ENCODE measurements around the gene HYDIN.

HYDIN gene

GRCh38 chr16:71216714-71217113 lies 13.8 kb downstream of the HYDIN start:
- POLR2A ChIA-PET, result no interaction called here
- CTCF ChIA-PET, result no interaction called here
- no peak for TF ChIP-seq CTCF (IDR thresholded peaks at IDR 0.05; ENCODE audit: control extremely low read depth, extremely low read depth, low read depth, missing control alignments)
- DNase-seq (ENCODE audit: extremely low spot score), result no peak

GRCh38 chr16:71214746-71215381 lies 15.7 kb downstream of the HYDIN start:
- CTCF ChIA-PET, result interaction anchor here (0.8 to 1.6 kb wide), 3 partner anchors 51 to 97 kb away, joined by 3 to 7 read pairs (median 5); no protein-coding TSS in a partner anchor
- no peak for DNase-seq (ENCODE audit: extremely low spot score)
- peak; percentile 28 for TF ChIP-seq CTCF (IDR thresholded peaks at IDR 0.05; ENCODE audit: control extremely low read depth, extremely low read depth, low read depth, missing control alignments)
- POLR2A ChIA-PET, result no interaction called here

- TF ChIP-seq CTCF (IDR thresholded peaks at IDR 0.05; ENCODE audit: control extremely low read depth, extremely low read depth, low read depth, missing control alignments), result no peak
- ChIA-PET CTCF (interaction anchor here (1.6 kb wide), 1 partner anchor 106 kb away, joined by 4 read pairs; no protein-coding TSS in a partner anchor), POLR2A (no interaction called here)
- DNase-seq (ENCODE audit: extremely low spot score), result no peak
Measured at GRCh38 chr16:71205482-71206131, 24.9 kb downstream of the HYDIN start.

GRCh38 chr16:71203631-71204030 lies 26.9 kb downstream of the HYDIN start:
- TF ChIP-seq CTCF (IDR thresholded peaks at IDR 0.05; ENCODE audit: control extremely low read depth, extremely low read depth, low read depth, missing control alignments), result no peak
- POLR2A ChIA-PET, result no interaction called here
- DNase-seq (ENCODE audit: extremely low spot score), result no peak
- CTCF ChIA-PET, result interaction anchor here (1.1 kb wide), 1 partner anchor 108 kb away, joined by 5 read pairs; no protein-coding TSS in a partner anchor

- TF ChIP-seq CTCF (IDR thresholded peaks at IDR 0.05; ENCODE audit: control extremely low read depth, extremely low read depth, low read depth, missing control alignments), result no peak
- ChIA-PET POLR2A (no interaction called here), CTCF (interaction anchor here (1.6 kb wide), 1 partner anchor 14 kb away, joined by 4 read pairs; no protein-coding TSS in a partner anchor)
- no peak for DNase-seq (ENCODE audit: extremely low spot score)
Measured at GRCh38 chr16:71201556-71201955, 29.0 kb downstream of the HYDIN start.

- no peak for DNase-seq (ENCODE audit: extremely low spot score)
- TF ChIP-seq CTCF (IDR thresholded peaks at IDR 0.05; ENCODE audit: control extremely low read depth, extremely low read depth, low read depth, missing control alignments), result no peak
- POLR2A ChIA-PET, result no interaction called here
- CTCF ChIA-PET, result interaction anchor here (1.6 kb wide), 1 partner anchor 14 kb away, joined by 4 read pairs; no protein-coding TSS in a partner anchor
Measured at GRCh38 chr16:71201054-71201453, 29.5 kb downstream of the HYDIN start.
